ENCODE data around the gene TTLL3.

TTLL3 gene

DNA sequence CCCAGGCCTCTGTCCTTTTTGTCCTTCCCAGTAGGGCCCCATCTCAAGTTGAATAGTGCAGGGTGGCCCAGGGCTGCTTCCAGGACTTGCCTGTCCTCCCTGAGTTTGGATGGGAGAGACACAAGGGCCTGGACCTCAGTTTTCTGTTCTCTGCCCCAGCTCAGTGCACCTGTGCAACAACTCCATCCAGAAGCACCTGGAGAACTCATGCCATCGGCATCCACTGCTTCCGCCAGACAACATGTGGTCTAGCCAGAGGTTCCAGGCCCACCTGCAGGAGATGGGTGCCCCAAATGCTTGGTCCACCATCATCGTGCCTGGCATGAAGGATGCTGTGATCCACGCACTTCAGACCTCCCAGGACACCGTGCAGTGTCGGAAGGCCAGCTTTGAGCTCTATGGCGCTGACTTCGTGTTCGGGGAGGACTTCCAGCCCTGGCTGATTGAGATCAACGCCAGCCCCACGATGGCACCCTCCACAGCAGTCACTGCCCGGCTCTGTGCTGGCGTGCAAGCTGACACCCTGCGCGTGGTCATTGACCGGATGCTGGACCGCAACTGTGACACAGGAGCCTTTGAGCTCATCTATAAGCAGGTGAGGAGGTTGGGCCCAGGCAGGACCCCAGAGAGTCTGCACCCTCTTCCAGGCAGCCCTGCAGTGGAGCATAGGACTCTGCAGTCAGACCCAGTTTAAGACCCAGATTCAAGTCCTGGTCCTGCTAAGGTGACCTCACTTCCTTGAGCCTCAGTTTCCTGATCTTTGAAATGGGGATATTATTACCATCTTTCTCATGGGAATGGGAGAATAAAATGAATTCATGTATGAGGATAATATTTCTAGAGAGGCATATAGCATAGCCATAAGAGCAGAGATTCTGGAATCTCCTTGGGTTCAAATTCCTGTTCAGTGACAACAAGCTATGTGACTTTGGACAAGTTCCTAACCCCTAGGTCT, 19.0 kb downstream of the TTLL3 start:
- no peak for DNase-seq
- Histone ChIP-seq H3K14ac (ENCODE audit: low read length) (no peak overlapping the region), H3K23ac (ENCODE audit: low read length) (no peak overlapping the region), H2BK120ac (ENCODE audit: insufficient read depth, low read length, poor library complexity) (no peak overlapping the region), H3K36me3 (ENCODE audit: control insufficient read depth in 1 of 2, insufficient read depth in 2 of 2, low read length in 2 of 2) (peaks cover 12 to 20% of the 10 kb centered on the region in 2 experiments), H3K79me2 (ENCODE audit: control insufficient read depth, insufficient read depth, low read length, poor library complexity) (no peaks in the 10 kb centered on the region), H3K79me1 (ENCODE audit: low read length) (no peaks in the 10 kb centered on the region), H2AFZ (ENCODE audit: insufficient read depth, low read length, poor library complexity) (no peak overlapping the region), H2AK5ac (ENCODE audit: low read length) (no peak overlapping the region), H3K27me3 (ENCODE audit: insufficient read depth, low read length) (no peaks in the 10 kb centered on the region), H4K8ac (ENCODE audit: low read depth, low read length) (no peak overlapping the region), H3K18ac (ENCODE audit: low read length) (no peak overlapping the region), H3K4ac (ENCODE audit: low read depth, low read length) (no peak overlapping the region), H3K4me1 (ENCODE audit: control insufficient read depth in 1 of 2, insufficient read depth in 2 of 2, low read length in 2 of 2) (no peaks in the 10 kb centered on the region), H4K91ac (ENCODE audit: low read depth, low read length) (no peak overlapping the region), H3K4me2 (ENCODE audit: low read length) (no peak overlapping the region), H3K9ac (ENCODE audit: low read length) (peak overlapping the region; percentile 18), H3K27ac (ENCODE audit: low read depth, low read length) (no peak overlapping the region), H3K4me3 (ENCODE audit: low read depth, low read length) (peak overlapping the region; percentile 15), H2BK5ac (ENCODE audit: low read depth, low read length, poor library complexity) (no peak overlapping the region), H3K9me3 (ENCODE audit: insufficient read depth, low read depth, low read length) (peaks cover 3% of the 10 kb centered on the region), H4K12ac (ENCODE audit: low read depth, low read length) (no peak overlapping the region), H2BK12ac (ENCODE audit: low read length) (no peak overlapping the region)
- WGBS (ENCODE audit: extremely low coverage, insufficient coverage, insufficient read length), result no CpG with 5 or more reads among the region's 17 CpGs

DNA sequence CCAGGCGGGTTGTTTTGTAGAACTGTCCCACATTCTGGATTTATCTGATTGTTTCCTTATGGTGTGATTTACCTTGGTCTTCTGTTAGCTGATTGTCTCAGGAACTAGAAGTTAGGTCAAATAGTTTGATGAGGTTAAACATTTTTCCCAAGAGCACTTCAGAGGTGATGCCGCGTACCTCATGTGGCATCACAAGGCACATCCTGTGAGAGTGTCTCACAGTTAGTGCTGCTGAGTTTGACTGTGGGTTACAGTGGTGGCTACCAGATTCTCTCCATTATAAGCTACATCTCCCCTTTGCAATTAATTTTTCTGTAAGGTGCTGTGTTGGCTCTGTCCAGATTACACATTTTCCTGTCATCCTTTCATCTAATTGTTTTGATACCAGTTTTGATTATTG, 21.2 kb downstream of the TTLL3 start:
- H3K9me3 ChIP-seq (ENCODE audit: insufficient read depth, low read depth, low read length), result peaks cover 3% of the 10 kb centered on the region
- H4K8ac ChIP-seq (ENCODE audit: low read depth, low read length), result no peak overlapping the region
- H3K79me1 ChIP-seq (ENCODE audit: low read length), result no peaks in the 10 kb centered on the region
- no peaks in the 10 kb centered on the region for H3K27me3 ChIP-seq (ENCODE audit: insufficient read depth, low read length)
- no peak overlapping the region for H3K27ac ChIP-seq (ENCODE audit: low read depth, low read length)
- H2BK5ac ChIP-seq (ENCODE audit: low read depth, low read length, poor library complexity), result no peak overlapping the region
- no peaks in the 10 kb centered on the region for H3K4me1 ChIP-seq (ENCODE audit: control insufficient read depth in 1 of 2, insufficient read depth in 2 of 2, low read length in 2 of 2)
- no peak overlapping the region for H3K18ac ChIP-seq (ENCODE audit: low read length)
- no peak overlapping the region for H2AK5ac ChIP-seq (ENCODE audit: low read length)
- no peak overlapping the region for H3K4me3 ChIP-seq (ENCODE audit: low read depth, low read length)
- H2AFZ ChIP-seq (ENCODE audit: insufficient read depth, low read length, poor library complexity), result no peak overlapping the region
- peaks cover 28 to 37% of the 10 kb centered on the region in 2 experiments for H3K36me3 ChIP-seq (ENCODE audit: control insufficient read depth in 1 of 2, insufficient read depth in 2 of 2, low read length in 2 of 2)
- no peak overlapping the region for H3K4me2 ChIP-seq (ENCODE audit: low read length)
- H4K12ac ChIP-seq (ENCODE audit: low read depth, low read length), result no peak overlapping the region
- H3K9ac ChIP-seq (ENCODE audit: low read length), result no peak overlapping the region
- no peak overlapping the region for H3K14ac ChIP-seq (ENCODE audit: low read length)
- H2BK12ac ChIP-seq (ENCODE audit: low read length), result no peak overlapping the region
- no peaks in the 10 kb centered on the region for H3K79me2 ChIP-seq (ENCODE audit: control insufficient read depth, insufficient read depth, low read length, poor library complexity)
- H3K4ac ChIP-seq (ENCODE audit: low read depth, low read length), result no peak overlapping the region
- H3K23ac ChIP-seq (ENCODE audit: low read length), result no peak overlapping the region
- no peak for DNase-seq
- H2BK120ac ChIP-seq (ENCODE audit: insufficient read depth, low read length, poor library complexity), result no peak overlapping the region
- H4K91ac ChIP-seq (ENCODE audit: low read depth, low read length), result no peak overlapping the region
- WGBS (ENCODE audit: extremely low coverage, insufficient coverage, insufficient read length), result no CpG with 5 or more reads among the region's 3 CpGs

DNA sequence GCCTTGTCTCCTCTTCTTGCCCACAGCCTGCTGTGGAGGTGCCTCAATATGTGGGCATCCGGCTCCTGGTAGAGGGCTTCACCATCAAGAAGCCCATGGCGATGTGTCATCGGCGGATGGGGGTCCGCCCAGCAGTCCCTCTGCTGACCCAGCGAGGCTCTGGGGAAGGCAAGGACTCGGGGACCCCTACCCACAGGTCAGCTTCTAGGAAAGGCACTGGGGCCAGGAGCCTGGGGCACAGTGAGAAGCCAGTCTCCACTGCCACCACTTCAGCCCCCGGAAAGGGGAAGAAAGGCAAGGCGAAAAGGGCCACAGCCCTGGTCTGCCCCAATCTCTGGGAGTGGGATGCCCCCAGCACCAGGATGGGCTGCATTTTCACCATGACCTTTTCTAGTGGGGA, 23.0 kb downstream of the TTLL3 start:
- no peaks in the 10 kb centered on the region for H3K79me2 ChIP-seq (ENCODE audit: control insufficient read depth, insufficient read depth, low read length, poor library complexity)
- H4K12ac ChIP-seq (ENCODE audit: low read depth, low read length), result no peak overlapping the region
- H2BK12ac ChIP-seq (ENCODE audit: low read length), result no peak overlapping the region
- H2BK5ac ChIP-seq (ENCODE audit: low read depth, low read length, poor library complexity), result no peak overlapping the region
- no CpG with 5 or more reads among the region's 9 CpGs for WGBS (ENCODE audit: extremely low coverage, insufficient coverage, insufficient read length)
- H2BK120ac ChIP-seq (ENCODE audit: insufficient read depth, low read length, poor library complexity), result no peak overlapping the region
- no peaks in the 10 kb centered on the region for H3K79me1 ChIP-seq (ENCODE audit: low read length)
- no peaks in the 10 kb centered on the region for H3K27me3 ChIP-seq (ENCODE audit: insufficient read depth, low read length)
- peaks cover 3% of the 10 kb centered on the region for H3K9me3 ChIP-seq (ENCODE audit: insufficient read depth, low read depth, low read length)
- H3K14ac ChIP-seq (ENCODE audit: low read length), result no peak overlapping the region
- no peak overlapping the region for H4K91ac ChIP-seq (ENCODE audit: low read depth, low read length)
- H3K9ac ChIP-seq (ENCODE audit: low read length), result no peak overlapping the region
- no peak overlapping the region for H3K27ac ChIP-seq (ENCODE audit: low read depth, low read length)
- peaks cover 35 to 42% of the 10 kb centered on the region in 2 experiments for H3K36me3 ChIP-seq (ENCODE audit: control insufficient read depth in 1 of 2, insufficient read depth in 2 of 2, low read length in 2 of 2)
- H2AK5ac ChIP-seq (ENCODE audit: low read length), result no peak overlapping the region
- no peak overlapping the region for H3K23ac ChIP-seq (ENCODE audit: low read length)
- H3K18ac ChIP-seq (ENCODE audit: low read length), result no peak overlapping the region
- H3K4me2 ChIP-seq (ENCODE audit: low read length), result no peak overlapping the region
- H3K4me1 ChIP-seq (ENCODE audit: control insufficient read depth in 1 of 2, insufficient read depth in 2 of 2, low read length in 2 of 2), result no peaks in the 10 kb centered on the region
- no peak for DNase-seq
- no peak overlapping the region for H4K8ac ChIP-seq (ENCODE audit: low read depth, low read length)
- H3K4ac ChIP-seq (ENCODE audit: low read depth, low read length), result no peak overlapping the region
- no peak overlapping the region for H3K4me3 ChIP-seq (ENCODE audit: low read depth, low read length)
- H2AFZ ChIP-seq (ENCODE audit: insufficient read depth, low read length, poor library complexity), result no peak overlapping the region

DNA sequence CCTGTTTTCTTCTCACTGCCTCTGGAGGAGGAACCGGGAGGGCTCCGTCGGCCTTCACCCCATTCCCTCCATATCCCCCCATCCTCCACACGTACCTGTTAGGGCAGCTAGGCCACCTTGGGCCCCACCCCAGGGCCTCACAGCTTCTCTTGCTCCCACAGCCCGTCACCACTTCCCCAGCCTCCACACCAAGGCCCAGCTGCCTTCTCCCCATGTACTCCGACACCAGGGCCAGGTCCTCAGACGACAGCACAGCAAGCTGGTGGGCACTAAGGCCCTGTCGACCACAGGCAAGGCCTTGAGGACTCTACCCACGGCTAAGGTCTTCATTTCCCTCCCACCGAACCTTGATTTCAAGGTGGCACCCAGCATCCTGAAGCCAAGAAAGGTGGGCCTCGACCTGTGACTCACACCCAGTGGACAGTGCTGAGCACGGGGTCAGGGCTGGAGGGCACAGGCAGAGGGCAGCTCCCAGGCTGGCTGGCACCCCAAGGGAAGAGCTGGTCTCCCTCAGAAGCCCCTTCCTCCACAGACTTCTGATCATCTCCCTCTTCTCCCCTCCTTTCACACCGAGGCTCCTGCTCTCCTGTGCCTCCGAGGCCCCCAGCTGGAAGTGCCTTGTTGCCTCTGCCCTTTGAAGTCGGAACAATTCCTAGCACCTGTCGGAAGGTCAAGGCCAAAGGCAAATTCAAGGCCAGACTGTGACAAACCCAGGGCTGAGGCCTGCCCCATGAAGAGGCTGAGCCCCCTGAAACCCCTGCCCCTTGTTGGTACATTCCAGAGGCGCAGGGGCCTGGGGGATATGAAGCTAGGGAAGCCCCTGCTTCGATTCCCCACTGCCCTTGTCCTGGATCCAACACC, 24.7 kb downstream of the TTLL3 start:
- Histone ChIP-seq H3K14ac (ENCODE audit: low read length) (no peak overlapping the region), H3K27me3 (ENCODE audit: insufficient read depth, low read length) (no peaks in the 10 kb centered on the region), H2AK5ac (ENCODE audit: low read length) (no peak overlapping the region), H3K23ac (ENCODE audit: low read length) (no peak overlapping the region), H3K4me1 (ENCODE audit: control insufficient read depth in 1 of 2, insufficient read depth in 2 of 2, low read length in 2 of 2) (no peaks in the 10 kb centered on the region), H3K36me3 (ENCODE audit: control insufficient read depth in 1 of 2, insufficient read depth in 2 of 2, low read length in 2 of 2) (peaks cover 42 to 47% of the 10 kb centered on the region in 2 experiments), H2BK5ac (ENCODE audit: low read depth, low read length, poor library complexity) (no peak overlapping the region), H3K4me2 (ENCODE audit: low read length) (no peak overlapping the region), H4K8ac (ENCODE audit: low read depth, low read length) (no peak overlapping the region), H3K18ac (ENCODE audit: low read length) (no peak overlapping the region), H3K79me2 (ENCODE audit: control insufficient read depth, insufficient read depth, low read length, poor library complexity) (no peaks in the 10 kb centered on the region), H2BK12ac (ENCODE audit: low read length) (no peak overlapping the region), H3K9ac (ENCODE audit: low read length) (no peak overlapping the region), H2BK120ac (ENCODE audit: insufficient read depth, low read length, poor library complexity) (no peak overlapping the region), H3K9me3 (ENCODE audit: insufficient read depth, low read depth, low read length) (no peaks in the 10 kb centered on the region), H3K4me3 (ENCODE audit: low read depth, low read length) (no peak overlapping the region), H4K12ac (ENCODE audit: low read depth, low read length) (no peak overlapping the region), H4K91ac (ENCODE audit: low read depth, low read length) (no peak overlapping the region), H2AFZ (ENCODE audit: insufficient read depth, low read length, poor library complexity) (no peak overlapping the region), H3K27ac (ENCODE audit: low read depth, low read length) (no peak overlapping the region), H3K4ac (ENCODE audit: low read depth, low read length) (no peak overlapping the region), H3K79me1 (ENCODE audit: low read length) (no peaks in the 10 kb centered on the region)
- WGBS (ENCODE audit: extremely low coverage, insufficient coverage, insufficient read length), result no CpG with 5 or more reads among the region's 18 CpGs
- DNase-seq, result no peak

Measured in trophoblast cell (in vitro differentiated cells and primary cell).